Activated CD4-positive, alpha-beta memory T cell treated with anti-CD3 and anti-CD28 coated beads, Interleukin-2, amount 10 ng/mL, durations not matched to agents 7 days and 5 days (primary cell): ENCODE measurements around the gene CD247. TPM values are rescaled to one million over a fixed set of nuclear protein-coding genes. Genes with fewer than 3 reads are reported as not detected.
A peak's percentile ranks its signal among the peaks of the same experiment; 100 is the strongest.

ENCODE experiments used
- CTCF ChIA-PET: fragments of 350-600 bp; sonication (Branson Sonifier 250); formaldehyde crosslinking; loops from one replicate; lab custom pipeline; 2021; ENCODE audit warnings: antibody characterized with exemption, inconsistent platforms; lab: Charles Lee
- POLR2A ChIA-PET: fragments of 350-600 bp; sonication (Branson Sonifier 250); formaldehyde crosslinking; loops from one replicate; lab custom pipeline; 2021; ENCODE audit warnings: antibody characterized with exemption; lab: Charles Lee
- DNase-seq: peaks from one replicate; pipeline ENCODE4 v3.0.0-alpha.2; 2020
- H3K27ac Mint-ChIP-seq: one replicate; pipeline ENCODE4 v1.8.0; 2021; ENCODE audit warnings: mild to moderate bottlenecking, mixed read lengths
- H3K27me3 Mint-ChIP-seq: one replicate; pipeline ENCODE4 v1.8.0; 2021; ENCODE audit warnings: mixed read lengths
- H3K36me3 Mint-ChIP-seq: one replicate; pipeline ENCODE4 v1.8.0; 2021; ENCODE audit warnings: low read depth, mixed read lengths
- H3K4me1 Mint-ChIP-seq: one replicate; pipeline ENCODE4 v1.8.0; 2021; ENCODE audit warnings: mixed read lengths
- H3K4me3 Mint-ChIP-seq: one replicate; pipeline ENCODE4 v1.8.0; 2021; ENCODE audit warnings: mild to moderate bottlenecking, mixed read lengths
- H3K9me3 Mint-ChIP-seq: one replicate; pipeline ENCODE4 v1.8.0; 2021; ENCODE audit warnings: mixed read lengths
- total RNA-seq, 2 experiments: library from RNA; stranded (reverse); gene quantifications; one replicate each; pipeline ENCODE4 v1.2.3, GENCODE V29; 2021

CD247 gene
- total RNA-seq, 2 experiments from 2014 or later: 239 to 242 TPM

DNA sequence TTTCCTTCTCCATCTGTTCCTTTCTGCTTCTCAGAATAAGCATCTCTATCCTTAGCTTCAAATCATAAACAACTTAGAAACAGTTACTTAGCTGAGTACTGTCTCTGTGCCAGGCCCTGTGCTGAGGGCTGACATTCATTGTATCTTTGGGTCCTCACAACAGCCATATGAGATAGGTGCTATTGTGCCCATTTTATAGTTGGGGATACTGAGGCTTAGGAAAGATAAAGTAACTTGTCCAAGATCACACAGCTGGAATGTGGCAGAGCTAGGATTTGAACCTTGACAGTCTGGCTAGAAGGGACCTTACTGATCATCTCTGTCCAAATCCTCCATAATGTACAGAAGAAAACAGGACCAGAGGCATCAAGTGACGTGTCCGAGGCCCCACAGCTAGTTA, 25.0 kb downstream of the CD247 start:
- H3K36me3 Mint-ChIP-seq: peaks cover 82% of the 10 kb centered on the region
- POLR2A ChIA-PET: interaction anchor here (0.8 to 2.6 kb wide), 8 partner anchors 8 to 36 kb away, joined by 3 to 9 read pairs (median 4); no protein-coding TSS in a partner anchor
- peak overlapping the region; percentile 41 for H3K4me3 Mint-ChIP-seq
- H3K4me1 Mint-ChIP-seq: peaks cover 92% of the 10 kb centered on the region
- H3K27me3 Mint-ChIP-seq: no peaks in the 10 kb centered on the region
- no peaks in the 10 kb centered on the region for H3K9me3 Mint-ChIP-seq
- peak overlapping the region; percentile 84 for H3K27ac Mint-ChIP-seq
- no peak for DNase-seq
- CTCF ChIA-PET: interaction anchor here (1.2 to 1.9 kb wide), 4 partner anchors 22 to 273 kb away, joined by 3 to 5 read pairs (median 4); partner anchors contain the start of gene POU2F1

DNA sequence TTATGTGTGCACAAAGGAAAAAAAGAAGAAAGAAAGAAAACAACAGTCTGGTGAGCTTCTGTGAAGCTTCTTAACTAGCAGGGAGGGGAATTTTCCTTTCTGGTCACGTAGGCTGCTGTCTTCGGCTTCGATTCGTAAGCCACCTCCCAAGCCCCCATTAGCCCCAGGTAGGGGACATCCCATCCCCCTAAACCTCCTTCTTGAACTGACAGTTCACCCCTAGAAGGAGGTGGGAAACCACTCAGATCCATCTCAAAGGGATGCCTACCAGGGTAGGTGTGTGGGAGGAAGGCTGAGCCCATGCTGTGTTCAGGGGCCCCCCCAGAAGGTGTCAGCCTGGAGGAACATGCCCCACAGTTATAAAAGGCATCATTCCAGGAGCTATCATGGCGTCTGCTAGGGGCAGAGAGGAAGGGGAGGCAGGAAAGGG, 25.8 kb downstream of the CD247 start:
- H3K4me1 Mint-ChIP-seq: peaks cover 92% of the 10 kb centered on the region
- peak overlapping the region; percentile 84 for H3K27ac Mint-ChIP-seq
- peaks cover 82% of the 10 kb centered on the region for H3K36me3 Mint-ChIP-seq
- no peaks in the 10 kb centered on the region for H3K9me3 Mint-ChIP-seq
- ChIA-PET CTCF (interaction anchor here (0.7 to 1.9 kb wide), 6 partner anchors 23 to 639 kb away, joined by 3 to 5 read pairs (median 4); partner anchors contain the start of gene POU2F1), POLR2A (interaction anchor here (0.9 to 2.6 kb wide), 7 partner anchors 9 to 36 kb away, joined by 3 to 9 read pairs (median 5); no protein-coding TSS in a partner anchor)
- no peak for DNase-seq
- H3K4me3 Mint-ChIP-seq: peak overlapping the region; percentile 56
- no peaks in the 10 kb centered on the region for H3K27me3 Mint-ChIP-seq

DNA sequence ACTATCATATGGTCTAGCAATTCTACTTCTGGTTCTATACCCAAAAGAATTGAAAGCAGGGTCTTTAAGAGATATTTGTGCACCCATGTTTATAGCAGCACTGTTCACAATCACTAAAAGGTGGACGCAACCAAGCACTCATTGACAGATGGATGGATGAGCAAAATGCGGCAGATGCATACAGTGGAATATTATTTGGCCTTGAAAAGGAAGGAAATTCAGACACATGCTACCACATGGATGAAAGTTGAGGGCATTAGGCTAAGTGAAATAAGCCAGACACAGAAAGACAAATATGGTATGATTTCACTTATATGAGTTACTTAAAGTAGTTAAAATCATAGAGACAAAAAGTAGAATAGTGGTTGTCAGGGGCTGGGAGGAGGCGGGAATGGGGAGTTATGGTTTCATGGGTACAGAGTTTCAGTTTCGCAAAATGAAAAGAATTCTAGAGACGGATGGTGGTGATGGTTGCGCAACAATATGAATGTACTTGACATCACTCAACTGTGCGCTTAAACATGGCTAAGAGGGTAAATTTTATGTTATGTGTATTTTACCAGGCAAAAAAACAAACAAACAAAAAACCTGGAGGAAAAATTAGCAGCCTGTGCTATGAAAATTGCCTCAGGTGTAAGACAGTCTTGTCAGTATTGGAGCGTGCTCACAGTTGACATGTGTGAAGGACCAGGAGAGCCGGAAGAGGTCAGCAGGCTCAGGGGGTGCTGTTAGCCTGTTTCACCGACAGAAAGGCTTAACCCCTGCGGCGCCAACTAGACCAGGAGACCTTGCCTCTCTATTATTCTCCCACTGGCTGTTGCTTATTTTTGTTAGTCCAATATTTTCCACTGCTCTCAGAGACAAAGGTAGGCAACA, 26.5 kb downstream of the CD247 start:
- Mint-ChIP-seq H3K36me3 (peaks cover 82% of the 10 kb centered on the region), H3K27ac (peak overlapping the region; percentile 84), H3K27me3 (no peaks in the 10 kb centered on the region), H3K4me3 (peak overlapping the region; percentile 56), H3K9me3 (no peaks in the 10 kb centered on the region), H3K4me1 (peaks cover 94% of the 10 kb centered on the region)
- POLR2A ChIA-PET: interaction anchor here (1.3 to 2.6 kb wide), 5 partner anchors 8 to 36 kb away, joined by 3 to 9 read pairs (median 5); no protein-coding TSS in a partner anchor
- peak; percentile 53 for DNase-seq
- CTCF ChIA-PET: interaction anchor here (0.7 to 1.2 kb wide), 4 partner anchors 23 to 638 kb away, joined by 3 to 5 read pairs (median 4); no protein-coding TSS in a partner anchor

GRCh38 chr1:167490765-167491164, 27.6 kb downstream of the CD247 start:
- Mint-ChIP-seq H3K36me3 (peaks cover 81% of the 10 kb centered on the region), H3K9me3 (no peaks in the 10 kb centered on the region), H3K27ac (peak overlapping the region; percentile 70), H3K4me1 (peaks cover 94% of the 10 kb centered on the region), H3K4me3 (no peak overlapping the region), H3K27me3 (no peaks in the 10 kb centered on the region)
- no peak for DNase-seq
- ChIA-PET POLR2A (interaction anchor here (1.9 to 3.5 kb wide), 2 partner anchors 26 to 28 kb away, joined by 8 to 15 read pairs; partner anchors contain the start of gene CD247), CTCF (interaction anchor here (1.1 kb wide), 1 partner anchor 20 kb away, joined by 5 read pairs; no protein-coding TSS in a partner anchor)

DNA sequence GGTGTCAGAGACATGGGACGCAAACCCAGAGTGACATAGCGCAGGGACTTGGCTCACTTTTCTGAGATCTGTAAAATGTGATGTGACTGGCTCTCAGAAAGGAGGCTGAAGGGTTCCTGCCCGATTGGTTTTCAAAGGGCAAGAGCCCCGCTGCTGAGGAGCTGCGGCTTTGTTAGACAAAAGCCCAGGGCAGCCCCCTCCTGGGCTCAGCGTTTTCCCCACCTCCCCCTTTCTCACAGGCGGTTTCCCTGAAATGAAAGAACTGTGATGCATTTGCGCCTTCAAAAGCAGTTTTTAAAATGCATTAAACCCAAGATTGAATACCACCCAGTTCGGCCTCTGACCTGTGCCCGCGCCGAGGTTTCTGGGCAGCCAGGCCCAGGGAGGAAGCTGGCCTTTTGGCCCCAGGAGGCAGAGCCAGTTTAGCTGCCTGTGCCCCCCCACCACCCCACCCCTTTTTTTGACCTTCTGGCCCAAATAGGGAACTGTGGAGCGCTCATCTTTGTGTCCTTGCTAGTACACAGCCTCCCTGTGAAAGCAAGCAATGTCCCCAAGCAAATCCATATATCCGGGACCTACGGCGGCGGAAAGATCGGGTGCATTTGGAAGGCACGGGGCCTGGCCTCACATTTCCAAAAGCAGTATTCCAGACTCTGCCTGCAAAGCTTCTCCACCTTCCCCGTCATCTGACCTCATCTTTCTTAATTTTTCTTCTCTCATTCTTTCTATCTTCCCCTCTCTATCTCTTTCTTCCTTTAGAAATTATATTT, 28.6 kb downstream of the CD247 start:
- no peaks in the 10 kb centered on the region for H3K9me3 Mint-ChIP-seq
- peaks cover 94% of the 10 kb centered on the region for H3K4me1 Mint-ChIP-seq
- H3K36me3 Mint-ChIP-seq: peaks cover 82% of the 10 kb centered on the region
- ChIA-PET POLR2A (interaction anchor here (0.7 to 3.5 kb wide), 9 partner anchors 10 to 59 kb away, joined by 3 to 15 read pairs (median 6); partner anchors contain the start of gene CD247), CTCF (interaction anchor here (1.1 kb wide), 1 partner anchor 19 kb away, joined by 5 read pairs; no protein-coding TSS in a partner anchor)
- no peak for DNase-seq
- no peaks in the 10 kb centered on the region for H3K27me3 Mint-ChIP-seq
- peak overlapping the region; percentile 71 for H3K27ac Mint-ChIP-seq
- peak overlapping the region; percentile 36 for H3K4me3 Mint-ChIP-seq

- peak overlapping the region; percentile 4 for H3K4me3 Mint-ChIP-seq
- peak overlapping the region; percentile 51 for H3K27ac Mint-ChIP-seq
- POLR2A ChIA-PET: interaction anchor here (0.8 to 3.5 kb wide), 7 partner anchors 11 to 58 kb away, joined by 3 to 15 read pairs (median 5); partner anchors contain the start of gene CD247
- no peaks in the 10 kb centered on the region for H3K9me3 Mint-ChIP-seq
- H3K27me3 Mint-ChIP-seq: no peaks in the 10 kb centered on the region
- DNase-seq: no peak
- peaks cover 94% of the 10 kb centered on the region for H3K4me1 Mint-ChIP-seq
- H3K36me3 Mint-ChIP-seq: peaks cover 80% of the 10 kb centered on the region
- CTCF ChIA-PET: interaction anchor here (1.6 kb wide), 1 partner anchor 33 kb away, joined by 4 read pairs; no protein-coding TSS in a partner anchor
These were observed 29.5 kb downstream of the CD247 start for GRCh38 chr1:167488786-167489185.

GRCh38 chr1:167487614-167488013, 30.7 kb downstream of the CD247 start:
- H3K36me3 Mint-ChIP-seq: peaks cover 85% of the 10 kb centered on the region
- ChIA-PET POLR2A (interaction anchor here (0.6 to 3.5 kb wide), 4 partner anchors 12 to 140 kb away, joined by 3 to 15 read pairs (median 8); partner anchors contain the start of gene CD247), CTCF (interaction anchor here (0.6 to 1.6 kb wide), 2 partner anchors 31 to 45 kb away, joined by 3 to 4 read pairs; no protein-coding TSS in a partner anchor)
- peaks cover 94% of the 10 kb centered on the region for H3K4me1 Mint-ChIP-seq
- H3K9me3 Mint-ChIP-seq: no peaks in the 10 kb centered on the region
- DNase-seq: no peak
- no peaks in the 10 kb centered on the region for H3K27me3 Mint-ChIP-seq
- no peak overlapping the region for H3K27ac Mint-ChIP-seq
- H3K4me3 Mint-ChIP-seq: no peak overlapping the region

GRCh38 chr1:167486090-167486824, 32.1 kb downstream of the CD247 start:
- CTCF ChIA-PET: interaction anchor here (0.8 to 1.4 kb wide), 3 partner anchors 31 to 70 kb away, joined by 3 to 4 read pairs (median 3); partner anchors contain the start of gene CD247
- H3K27ac Mint-ChIP-seq: peak overlapping the region; percentile 50
- H3K27me3 Mint-ChIP-seq: no peaks in the 10 kb centered on the region
- H3K4me1 Mint-ChIP-seq: peaks cover 94% of the 10 kb centered on the region
- DNase-seq: no peak
- H3K36me3 Mint-ChIP-seq: peaks cover 87% of the 10 kb centered on the region
- POLR2A ChIA-PET: interaction anchor here (1.2 to 6.2 kb wide), 4 partner anchors 14 to 31 kb away, joined by 4 to 50 read pairs (median 32); partner anchors contain the start of gene CD247
- H3K4me3 Mint-ChIP-seq: peak overlapping the region; percentile 47
- no peaks in the 10 kb centered on the region for H3K9me3 Mint-ChIP-seq

GRCh38 chr1:167484726-167485502, 33.4 kb downstream of the CD247 start:
- no peak overlapping the region for H3K4me3 Mint-ChIP-seq
- no peak for DNase-seq
- no peaks in the 10 kb centered on the region for H3K27me3 Mint-ChIP-seq
- POLR2A ChIA-PET: interaction anchor here (0.9 to 6.2 kb wide), 9 partner anchors 9 to 47 kb away, joined by 3 to 50 read pairs (median 5); partner anchors contain the start of gene CD247
- peak overlapping the region; percentile 87 for H3K27ac Mint-ChIP-seq
- CTCF ChIA-PET: interaction anchor here (0.6 to 1.4 kb wide), 4 partner anchors 32 to 168 kb away, joined by 3 to 4 read pairs (median 3); partner anchors contain the start of gene CD247
- peaks cover 95% of the 10 kb centered on the region for H3K4me1 Mint-ChIP-seq
- no peaks in the 10 kb centered on the region for H3K9me3 Mint-ChIP-seq
- peaks cover 85% of the 10 kb centered on the region for H3K36me3 Mint-ChIP-seq

- CTCF ChIA-PET: interaction anchor here (0.5 to 1.8 kb wide), 7 partner anchors 11 to 141 kb away, joined by 3 to 8 read pairs (median 4); partner anchors contain the start of gene CD247
- peaks cover 96% of the 10 kb centered on the region for H3K4me1 Mint-ChIP-seq
- no peaks in the 10 kb centered on the region for H3K9me3 Mint-ChIP-seq
- peak overlapping the region; percentile 87 for H3K27ac Mint-ChIP-seq
- POLR2A ChIA-PET: interaction anchor here (0.8 to 6.2 kb wide), 13 partner anchors 9 to 46 kb away, joined by 3 to 50 read pairs (median 5); partner anchors contain the start of gene CD247
- H3K36me3 Mint-ChIP-seq: peaks cover 87% of the 10 kb centered on the region
- no peaks in the 10 kb centered on the region for H3K27me3 Mint-ChIP-seq
- peak; percentile 41 for DNase-seq
- H3K4me3 Mint-ChIP-seq: peak overlapping the region; percentile 62
These were observed 34.5 kb downstream of the CD247 start for GRCh38 chr1:167483790-167484189.
